Measurements from ENCODE around the gene MAP3K9.

DNA sequence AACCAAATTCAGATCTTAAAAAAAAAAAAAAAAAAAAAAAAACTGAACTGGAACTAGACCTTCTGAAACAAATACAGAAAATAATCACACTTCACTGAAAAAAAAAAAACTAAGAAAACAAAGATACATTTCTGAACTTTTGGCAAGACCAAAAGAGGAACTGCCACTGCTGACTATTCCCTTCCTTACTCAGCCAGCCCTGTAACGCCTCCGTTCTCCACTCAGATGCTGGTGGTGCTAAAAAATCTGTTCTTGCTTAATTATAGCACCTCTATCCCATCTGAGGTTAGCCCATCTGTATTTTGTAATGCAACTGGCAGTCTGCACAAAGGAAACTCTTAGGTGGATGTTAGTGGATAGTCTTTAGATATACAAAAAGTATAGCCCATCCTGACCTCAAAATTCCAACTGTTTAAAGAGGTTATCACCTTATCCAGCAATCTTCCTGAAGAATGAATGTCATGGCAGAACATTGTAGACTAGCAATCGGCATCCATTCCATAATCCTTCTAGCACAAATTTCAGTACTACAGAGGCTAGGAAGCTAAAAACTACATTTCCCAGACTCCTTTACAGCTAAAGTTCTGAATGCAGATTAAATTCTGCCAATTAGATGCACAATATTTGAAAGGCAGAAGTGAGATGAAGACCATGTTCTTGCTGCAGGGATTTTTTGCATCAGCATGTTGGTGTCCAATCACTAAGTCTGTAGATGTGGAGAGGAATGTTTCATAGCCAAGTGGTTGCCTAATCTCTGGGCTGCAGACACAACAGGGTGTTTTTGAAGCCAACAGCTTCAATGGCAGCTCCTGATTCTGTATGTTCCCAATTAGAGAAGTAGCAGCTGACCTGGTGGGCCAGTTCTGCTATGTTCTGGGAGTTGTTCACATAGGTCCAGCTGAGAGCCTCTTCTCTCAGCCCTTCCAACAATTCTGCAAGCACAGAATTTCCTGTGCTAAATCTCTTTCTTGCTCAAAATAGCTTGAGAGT, 5.7 kb downstream of the MAP3K9 start:
- TF ChIP-seq, protein P1, sequence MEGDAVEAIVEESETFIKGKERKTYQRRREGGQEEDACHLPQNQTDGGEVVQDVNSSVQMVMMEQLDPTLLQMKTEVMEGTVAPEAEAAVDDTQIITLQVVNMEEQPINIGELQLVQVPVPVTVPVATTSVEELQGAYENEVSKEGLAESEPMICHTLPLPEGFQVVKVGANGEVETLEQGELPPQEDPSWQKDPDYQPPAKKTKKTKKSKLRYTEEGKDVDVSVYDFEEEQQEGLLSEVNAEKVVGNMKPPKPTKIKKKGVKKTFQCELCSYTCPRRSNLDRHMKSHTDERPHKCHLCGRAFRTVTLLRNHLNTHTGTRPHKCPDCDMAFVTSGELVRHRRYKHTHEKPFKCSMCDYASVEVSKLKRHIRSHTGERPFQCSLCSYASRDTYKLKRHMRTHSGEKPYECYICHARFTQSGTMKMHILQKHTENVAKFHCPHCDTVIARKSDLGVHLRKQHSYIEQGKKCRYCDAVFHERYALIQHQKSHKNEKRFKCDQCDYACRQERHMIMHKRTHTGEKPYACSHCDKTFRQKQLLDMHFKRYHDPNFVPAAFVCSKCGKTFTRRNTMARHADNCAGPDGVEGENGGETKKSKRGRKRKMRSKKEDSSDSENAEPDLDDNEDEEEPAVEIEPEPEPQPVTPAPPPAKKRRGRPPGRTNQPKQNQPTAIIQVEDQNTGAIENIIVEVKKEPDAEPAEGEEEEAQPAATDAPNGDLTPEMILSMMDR (conservative IDR thresholded peaks at IDR 0.05; ENCODE audit: low read length), result no peak
- no peak for TF ChIP-seq EZH2phosphoT487 (IDR thresholded peaks at IDR 0.05; ENCODE audit: borderline replicate concordance)

All from Loucy (cell line).